ENCODE results near the gene FCRL3.

FCRL3 gene

DNA sequence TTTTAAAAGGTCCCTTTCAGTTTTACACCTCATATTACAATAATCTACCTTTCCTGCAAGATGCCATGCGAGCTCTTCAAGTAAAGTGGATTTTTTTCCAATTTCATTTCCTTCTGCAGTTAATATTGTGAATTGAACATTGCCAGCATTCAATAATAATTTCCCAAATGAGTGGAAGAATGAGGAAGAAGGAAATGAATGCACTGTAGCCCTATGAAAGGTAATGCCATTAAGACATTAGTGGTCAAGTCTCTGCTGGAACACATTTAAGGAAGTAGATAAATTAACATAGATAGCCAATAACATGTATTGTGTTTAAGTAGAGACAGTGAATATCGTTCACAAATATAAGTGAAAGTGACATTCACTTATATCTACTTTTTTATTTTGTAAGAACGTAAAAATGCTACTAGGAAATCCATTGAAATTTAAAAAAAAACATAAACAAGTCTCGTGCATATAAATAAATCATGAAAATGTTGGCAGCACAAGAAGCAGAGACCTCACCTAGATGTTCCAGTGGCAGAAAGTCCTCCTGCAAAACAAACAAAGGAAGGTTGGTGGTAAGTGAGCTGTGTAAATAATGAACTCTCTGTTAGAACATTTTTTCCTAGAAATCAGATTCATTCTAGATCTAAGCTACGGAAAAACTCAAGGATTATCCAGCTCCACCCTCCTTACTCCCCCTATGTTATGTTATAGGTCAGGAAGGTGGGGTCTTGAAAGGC, 17.7 kb downstream of the FCRL3 start:
- DNase-seq = no peak

DNA sequence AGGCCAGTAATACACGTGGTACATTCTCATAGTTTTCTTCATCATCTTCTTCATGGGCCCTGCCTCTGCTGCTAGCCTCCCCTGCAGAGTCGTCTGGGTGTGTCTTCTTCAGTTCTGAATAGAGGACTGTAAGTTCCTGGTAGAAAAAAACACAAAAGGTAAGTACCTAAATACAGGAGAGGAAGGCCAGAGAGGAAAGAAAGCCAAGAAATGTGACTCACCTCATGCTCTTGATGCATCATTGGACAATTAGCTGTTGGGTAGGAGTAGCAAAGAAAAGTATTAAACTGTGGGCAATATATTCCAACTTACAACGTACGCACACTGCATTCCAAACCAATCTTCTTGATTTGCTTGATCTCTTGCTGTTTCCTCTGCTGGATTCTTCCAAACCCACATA, 21.8 kb downstream of the FCRL3 start:
- no peak for DNase-seq

DNA sequence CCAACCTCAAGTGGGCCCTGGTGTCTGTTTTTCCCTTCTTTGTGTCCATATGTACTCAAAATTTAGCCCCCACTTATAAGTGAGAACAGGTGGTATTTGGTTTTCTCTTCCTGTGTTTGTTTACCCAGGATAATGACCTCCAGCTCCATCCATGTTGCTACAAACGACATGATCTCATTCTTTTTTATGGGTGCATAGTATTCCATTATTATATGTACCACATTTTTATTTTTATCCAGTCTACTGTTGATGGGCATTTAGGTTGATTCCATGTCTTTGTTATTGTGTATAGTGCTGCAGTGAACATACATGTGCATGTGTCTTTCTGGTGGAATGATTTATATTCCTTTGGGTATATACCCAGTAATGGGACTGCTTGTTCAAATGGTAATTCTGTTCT, 27.6 kb downstream of the FCRL3 start:
- DNase-seq = no peak

DNA sequence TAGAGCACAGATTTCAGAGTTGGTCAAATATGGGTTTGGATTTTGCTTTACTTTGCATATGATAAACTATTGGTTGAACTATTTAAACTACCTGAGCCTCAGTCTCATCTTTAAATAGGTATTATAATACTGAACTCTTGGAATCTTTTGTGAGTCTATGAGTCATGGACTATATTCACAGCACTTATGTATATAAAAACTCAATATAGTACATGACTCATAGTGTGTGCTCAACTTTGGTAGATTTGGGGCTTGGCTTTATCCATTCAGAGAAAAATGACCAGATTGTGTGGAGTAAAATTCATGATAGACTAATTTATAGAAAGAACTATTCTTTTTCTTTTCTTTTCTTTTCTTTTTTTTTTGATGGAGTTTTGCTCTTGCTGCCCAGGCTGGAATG, 28.7 kb downstream of the FCRL3 start:
- no peak for DNase-seq

DNA sequence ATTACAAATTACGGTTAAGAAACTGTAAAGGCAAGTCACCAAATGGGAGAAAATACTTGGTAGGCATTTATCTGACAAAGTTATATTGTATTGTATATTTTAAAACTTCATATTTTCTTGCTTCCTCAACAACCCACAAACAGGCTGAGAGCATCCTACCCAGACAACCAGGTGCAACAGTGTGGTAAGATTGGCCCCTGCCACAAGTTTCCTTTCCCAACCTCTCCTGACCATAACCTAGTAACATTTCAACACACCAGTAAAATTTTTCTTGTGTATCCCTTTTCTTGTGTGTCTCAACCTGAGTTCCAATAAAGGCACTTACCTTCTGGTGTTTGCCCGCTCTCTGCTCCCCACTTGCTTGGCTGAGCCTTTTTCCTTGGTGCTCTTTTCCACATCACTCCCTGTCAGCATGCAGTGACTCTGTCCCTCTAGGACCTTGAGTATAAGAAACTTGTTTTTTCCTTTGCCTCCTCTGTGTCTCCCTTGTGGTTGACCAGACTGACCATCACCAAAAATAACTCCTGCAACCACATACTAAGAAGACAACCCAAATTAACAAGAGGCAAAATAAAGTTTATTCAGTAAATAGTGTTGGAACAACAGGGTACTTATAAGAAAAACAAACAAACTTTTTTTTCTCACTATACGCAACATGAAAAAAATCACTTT, 40.9 kb downstream of the FCRL3 start:
- no peak for DNase-seq

DNA sequence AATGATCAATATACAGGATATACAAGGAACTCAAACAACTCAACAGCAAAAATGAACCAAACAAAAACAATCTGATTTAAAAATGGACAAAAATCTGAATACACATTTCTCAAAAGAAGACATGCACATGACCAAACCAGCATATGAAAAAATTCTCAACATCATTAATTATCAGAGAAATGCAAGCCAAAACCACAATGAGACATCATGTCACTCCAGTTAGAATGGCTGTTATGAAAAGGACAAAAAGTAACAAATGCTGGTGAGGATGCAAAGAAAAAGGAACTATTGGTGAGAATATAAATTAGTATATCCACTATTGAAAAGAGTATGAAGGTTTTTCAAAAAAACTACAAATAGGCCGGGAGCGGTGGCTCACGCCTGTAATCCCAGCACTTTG, 42.0 kb downstream of the FCRL3 start:
- no peak for DNase-seq

DNA sequence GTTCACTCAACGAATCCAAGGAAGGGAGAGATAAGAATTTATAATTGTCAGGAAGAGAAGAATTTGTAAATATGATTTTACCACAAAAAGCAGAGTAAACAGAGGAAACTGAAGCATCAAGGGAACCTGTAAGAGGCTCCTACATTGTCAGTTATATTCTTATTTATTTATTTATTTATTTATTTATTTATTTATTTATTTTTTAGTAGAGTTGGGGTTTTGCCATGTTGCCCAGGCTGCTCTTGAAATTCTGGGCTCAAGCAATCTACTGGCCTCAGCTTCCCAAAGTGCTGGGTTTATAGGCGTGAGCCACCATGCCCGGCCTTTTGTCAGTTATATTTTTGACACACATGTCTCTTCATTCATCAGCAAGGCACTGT, 47.1 kb downstream of the FCRL3 start:
- no peak for DNase-seq

DNA sequence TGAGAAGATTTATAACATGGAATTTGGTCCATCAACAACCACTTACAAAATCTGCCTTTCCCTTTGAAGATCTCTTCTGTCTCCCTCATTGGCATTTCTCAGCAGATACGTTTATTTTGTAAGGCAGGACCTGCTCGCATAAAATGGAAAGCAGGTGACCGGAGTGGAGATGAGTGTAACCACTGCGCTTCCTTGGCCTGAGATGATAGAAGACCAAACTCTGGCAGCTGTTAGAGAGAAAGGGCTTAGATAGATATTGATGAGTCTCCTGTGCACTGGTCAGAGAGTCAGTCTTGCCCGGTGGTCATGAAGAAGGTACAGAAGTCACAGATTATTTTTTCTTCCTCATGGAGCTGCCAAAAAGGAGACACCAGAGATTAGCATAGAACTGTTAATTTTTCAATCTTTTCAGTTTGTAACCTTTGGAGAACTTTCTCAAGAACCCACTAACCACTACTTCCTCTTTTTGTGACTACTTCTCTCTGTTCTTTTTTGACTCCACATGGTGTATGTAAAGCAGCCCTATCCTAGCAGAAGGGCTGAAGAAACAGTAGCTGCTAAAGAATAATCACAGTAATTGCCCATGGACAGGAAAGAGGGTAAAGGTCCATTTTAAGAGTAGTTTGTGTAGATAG, 47.6 kb downstream of the FCRL3 start:
- no peak for DNase-seq

DNA sequence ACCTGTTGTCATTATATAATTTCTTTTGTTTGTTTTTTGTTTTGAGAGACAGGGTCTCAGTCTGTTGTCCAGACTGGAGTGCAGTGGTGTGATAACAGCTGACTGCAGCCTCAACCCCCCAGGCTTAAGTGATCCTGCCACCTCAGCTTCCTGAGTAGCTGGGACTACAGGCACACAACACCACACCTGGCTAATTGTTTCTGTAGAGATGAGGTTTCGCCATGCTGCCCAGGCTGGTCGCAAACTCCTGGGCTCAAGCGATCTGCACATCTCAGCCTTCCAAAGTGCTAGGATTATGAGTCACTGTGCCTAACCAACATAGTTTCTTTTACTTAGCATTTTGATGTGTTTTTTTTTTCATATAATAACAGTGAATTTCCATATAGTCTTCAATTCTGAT, 52.3 kb downstream of the FCRL3 start:
- no peak for DNase-seq

DNA sequence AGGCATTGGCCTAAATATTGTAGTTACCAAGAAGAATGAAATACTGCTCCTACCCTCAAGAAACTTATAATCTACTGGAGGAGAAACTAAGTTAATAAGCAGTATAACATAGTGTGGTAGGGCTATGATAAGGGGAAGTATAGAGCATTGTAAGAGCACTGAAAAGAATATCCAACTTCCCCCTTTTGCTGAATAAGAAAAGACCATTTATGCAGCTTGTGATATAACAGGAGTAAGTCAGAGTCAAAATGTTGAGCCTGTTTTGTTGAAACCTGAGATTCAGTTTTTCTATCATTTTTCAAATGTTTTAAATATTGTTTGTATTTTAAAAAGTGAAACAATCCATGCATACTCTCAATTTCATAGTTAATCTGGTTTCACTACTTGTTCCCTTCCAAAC, 54.4 kb downstream of the FCRL3 start:
- no peak for DNase-seq

DNA sequence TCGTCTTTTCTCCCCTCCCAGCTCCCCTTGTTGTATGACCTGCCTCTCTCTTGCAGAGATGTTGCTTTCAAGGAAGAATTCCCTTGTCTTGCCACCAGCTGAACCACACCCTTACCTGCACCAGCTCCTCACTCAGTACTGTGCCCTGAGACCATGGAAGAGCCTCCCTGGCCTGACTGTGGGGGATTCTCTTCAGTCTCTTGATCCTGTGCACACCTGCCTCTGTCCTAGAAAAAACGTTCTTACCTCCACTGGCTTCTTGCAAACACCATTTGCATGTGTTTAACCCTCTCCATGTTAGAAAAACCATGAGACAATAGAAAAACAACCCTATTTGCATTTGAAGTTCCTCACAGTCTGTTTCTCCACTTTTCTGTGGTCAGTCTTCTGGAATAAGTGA, 59.4 kb downstream of the FCRL3 start:
- no peak for DNase-seq

DNA sequence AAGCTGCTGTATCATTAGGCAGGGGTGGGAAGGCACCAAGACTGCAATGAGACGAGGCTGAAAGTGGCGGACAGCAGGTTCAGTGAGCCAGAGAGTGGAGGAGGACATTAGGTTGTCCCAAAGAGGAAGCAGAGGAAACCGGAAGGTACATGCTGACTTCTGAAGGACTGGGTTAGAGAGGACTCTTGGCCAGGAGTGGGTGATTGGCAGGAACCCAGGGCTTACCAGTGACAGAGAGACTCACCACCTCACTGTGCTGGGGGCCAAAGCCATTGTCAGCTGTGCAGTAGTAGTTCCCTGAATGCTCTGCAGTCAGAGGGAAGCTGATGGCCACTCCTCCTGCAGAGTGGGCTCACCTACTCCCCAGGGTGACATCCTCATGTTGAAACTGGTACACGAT, 60.8 kb downstream of the FCRL3 start:
- no peak for DNase-seq

DNA sequence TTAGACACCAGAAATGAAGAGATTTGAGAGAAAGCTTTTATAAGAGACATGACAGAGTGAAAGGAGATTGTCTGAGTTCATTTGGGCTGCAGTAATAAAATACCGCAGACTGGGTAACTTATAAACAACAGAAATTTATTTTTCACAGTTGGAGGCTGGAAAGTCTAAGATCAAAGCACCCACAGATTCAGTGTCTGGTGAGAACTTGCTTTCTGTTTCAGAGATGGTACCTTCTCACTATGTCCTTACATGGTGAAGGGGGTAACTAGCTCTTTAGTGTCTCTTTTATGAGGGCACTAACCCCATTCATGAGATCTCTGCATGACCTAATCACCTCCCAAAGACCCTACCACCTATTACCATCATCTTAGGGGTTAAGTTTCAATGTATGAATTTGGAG, 71.8 kb downstream of the FCRL3 start:
- DNase-seq = no peak
